COLO829 (cell line): ENCODE measurements around the gene MCTS1.
"Not testable (repeated sequence)": the region's sequence is repeated elsewhere in the genome, so short reads cannot be mapped to it uniquely, and the experiment has no call there.

ENCODE experiments used
- DNase-seq: peaks from one replicate; pipeline ENCODE4 v3.0.0; 2012; ENCODE audit warnings: low spot score

Gene MCTS1

DNA sequence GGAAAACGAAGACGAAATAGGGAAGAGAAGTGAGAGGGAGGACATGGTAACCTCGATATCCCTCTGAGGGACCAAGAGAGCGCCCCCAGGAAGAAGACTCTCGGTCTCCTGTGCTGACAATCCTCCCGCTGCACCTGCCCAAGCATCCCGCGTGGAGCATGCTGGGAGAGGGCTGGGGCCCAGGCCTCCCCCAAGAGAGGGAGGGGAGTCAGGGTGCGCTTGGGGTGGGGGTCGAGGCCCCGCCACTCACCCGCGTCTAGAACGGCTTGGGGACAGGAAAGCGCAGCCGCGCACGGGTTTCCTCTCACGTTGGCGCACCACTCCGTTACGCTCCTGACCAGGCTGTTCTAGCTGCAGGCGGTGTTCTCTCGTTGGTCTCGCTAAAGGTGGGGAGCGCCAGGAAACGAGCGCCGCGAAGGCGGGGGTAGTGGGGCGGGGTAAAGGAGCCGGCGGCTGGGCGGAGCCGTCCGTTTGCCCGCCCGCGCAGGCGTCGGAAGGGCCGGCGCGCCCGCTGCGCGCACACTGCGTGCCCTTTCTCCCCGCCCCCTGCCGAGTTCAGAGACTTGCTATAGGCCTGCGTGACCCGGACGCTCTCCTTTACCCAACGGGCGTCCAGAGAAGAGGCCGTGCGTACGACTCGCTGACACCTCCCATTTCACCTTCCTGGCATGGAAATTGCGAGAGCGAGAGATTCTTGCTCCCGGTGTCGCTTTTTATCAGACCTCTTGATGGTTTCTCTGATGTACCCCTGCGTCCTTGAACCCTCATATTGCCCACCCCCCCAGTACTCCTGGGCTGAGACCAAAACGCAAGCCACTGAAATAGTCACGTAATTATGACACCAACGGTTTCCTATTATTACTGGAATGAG is 26.0 kb downstream of the MCTS1 start, which contains the start of gene C1GALT1C1:
Gene C1GALT1C1 (minus strand): TSS at position 388 of the 871 bp plus-strand sequence. CDS start 2,888 bp downstream, outside the sequence.
- DNase-seq, result peak; percentile 73

- DNase-seq, result no peak
These were observed 34.7 kb downstream of the MCTS1 start for GRCh38 chrX:120638619-120639018.

DNA sequence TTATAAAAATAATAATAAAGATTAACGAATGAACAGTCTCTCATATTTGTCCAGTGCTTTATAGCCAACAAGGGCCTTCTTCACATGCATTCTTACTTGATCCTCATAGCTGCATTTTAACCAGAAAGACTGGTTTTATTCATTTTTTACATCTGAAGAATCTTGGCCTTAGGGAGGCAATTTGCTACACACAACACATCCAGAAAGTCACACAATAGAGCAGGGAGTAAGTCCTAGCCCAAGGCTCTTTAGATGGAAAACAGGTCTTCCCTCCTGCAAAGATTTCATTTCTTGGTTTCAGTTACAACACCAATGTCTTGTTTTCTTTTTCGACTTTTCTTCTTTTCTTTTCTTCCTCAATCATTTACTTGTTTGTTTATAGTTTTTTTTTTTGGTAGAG is 39.0 kb downstream of the MCTS1 start:
- DNase-seq, result no peak

- peak; percentile 35 for DNase-seq
These were observed 43.2 kb downstream of the MCTS1 start for GRCh38 chrX:120647127-120647526.

DNA sequence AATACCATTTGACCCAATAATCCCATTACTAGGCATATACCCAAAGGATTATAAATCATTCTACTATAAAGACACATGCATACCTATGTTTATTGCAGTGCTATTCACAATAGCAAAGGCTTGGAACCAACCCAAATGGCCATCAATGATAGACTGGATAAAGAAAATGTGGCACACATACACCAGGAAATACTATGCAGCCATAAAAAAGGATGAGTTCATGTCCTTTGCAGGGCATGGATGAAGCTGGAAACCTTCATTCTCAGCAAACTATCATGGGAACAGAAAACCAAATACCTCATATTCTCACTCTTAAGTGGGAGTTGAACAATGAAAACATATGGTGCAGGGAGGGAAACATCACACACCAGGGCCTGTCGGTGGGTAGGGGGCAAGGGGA is 48.4 kb downstream of the MCTS1 start:
- not testable (repeated sequence) for DNase-seq

GRCh38 chrX:120653000-120653399 is 49.1 kb downstream of the MCTS1 start:
- DNase-seq, result no peak

GRCh38 chrX:120660637-120661036 is 56.7 kb downstream of the MCTS1 start:
- DNase-seq, result no peak
